ENCODE measurements around the gene PRLH. TPM values are rescaled to one million over a fixed set of nuclear protein-coding genes. Genes with fewer than 3 reads are reported as not detected.

Gene PRLH
- total and polyA plus RNA-seq, 2 of the 13 experiments (the other 11 are each of a cell fraction or from before 2014, with no cell fraction given), result not detected

DNA sequence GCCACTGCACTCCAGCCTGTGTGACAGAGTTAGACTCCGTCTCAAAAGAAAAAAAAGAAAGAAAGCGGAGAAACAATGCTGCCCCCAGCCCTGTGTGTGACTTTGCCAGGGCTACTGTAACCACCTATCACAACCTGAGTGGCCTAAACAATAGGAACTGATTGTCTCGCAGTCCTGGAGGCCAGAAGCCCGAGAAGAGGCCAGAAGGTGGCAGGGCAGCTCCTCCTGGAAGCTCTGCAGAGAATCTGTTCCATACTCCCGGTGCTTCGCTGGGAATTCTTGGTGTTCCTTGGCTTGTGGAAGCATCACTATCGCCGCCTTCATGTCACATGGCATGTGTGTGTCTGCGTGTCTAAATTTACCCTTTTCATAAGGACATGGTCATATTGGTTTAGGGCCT is 38.6 kb downstream of the PRLH start (continued):
- TF ChIP-seq MED13 (CRISPR knock-in tag; IDR thresholded peaks at IDR 0.05) (no peak), SAP130 (CRISPR knock-in tag; IDR thresholded peaks at IDR 0.05; ENCODE audit: low read depth) (no peak), PRDM4 (CRISPR knock-in tag; IDR thresholded peaks at IDR 0.05; ENCODE audit: borderline replicate concordance) (no peak), ZNF205 (CRISPR knock-in tag; IDR thresholded peaks at IDR 0.05) (no peak), GATAD1 (CRISPR knock-in tag; IDR thresholded peaks at IDR 0.05) (0 out of 2 replicates have a peak, but pooled peaks have one; percentile 33), CBX5 (CRISPR knock-in tag; IDR thresholded peaks at IDR 0.05; ENCODE audit: borderline replicate concordance) (no peak; the same call in 1 of the 2 replicates), TBX3 (IDR thresholded peaks at IDR 0.05; ENCODE audit: borderline replicate concordance) (no peak), ZNF770 (CRISPR knock-in tag; IDR thresholded peaks at IDR 0.05) (peak; percentile 44; the same call in 1 of the 2 replicates), PREB (CRISPR knock-in tag; IDR thresholded peaks at IDR 0.05) (no peak), BCL6 (CRISPR knock-in tag; IDR thresholded peaks at IDR 0.05) (peak; percentile 45; the same call in 1 of the 2 replicates), SUZ12 (IDR thresholded peaks at IDR 0.05; ENCODE audit: low read depth, low read length) (no peak), RXRB (CRISPR knock-in tag; IDR thresholded peaks at IDR 0.05; ENCODE audit: borderline replicate concordance) (peak; percentile 42; the same call in 1 of the 2 replicates), HOXA7 (CRISPR knock-in tag; IDR thresholded peaks at IDR 0.05) (no peak), RAD21 (CRISPR knock-in tag; IDR thresholded peaks at IDR 0.05) (peak; percentile 83), SIX1 (CRISPR knock-in tag; IDR thresholded peaks at IDR 0.05; ENCODE audit: borderline replicate concordance) (no peak), NCOA2 (CRISPR knock-in tag; IDR thresholded peaks at IDR 0.05) (no peak), CSRNP1 (CRISPR knock-in tag; IDR thresholded peaks at IDR 0.05) (no peak), ZFX (CRISPR knock-in tag; IDR thresholded peaks at IDR 0.05; ENCODE audit: low read depth) (peak; percentile 59; the same call in 1 of the 2 replicates), SRF (IDR thresholded peaks at IDR 0.05; ENCODE audit: low read depth, low read length) (no peak)
- TF ChIP-seq, protein P1, sequence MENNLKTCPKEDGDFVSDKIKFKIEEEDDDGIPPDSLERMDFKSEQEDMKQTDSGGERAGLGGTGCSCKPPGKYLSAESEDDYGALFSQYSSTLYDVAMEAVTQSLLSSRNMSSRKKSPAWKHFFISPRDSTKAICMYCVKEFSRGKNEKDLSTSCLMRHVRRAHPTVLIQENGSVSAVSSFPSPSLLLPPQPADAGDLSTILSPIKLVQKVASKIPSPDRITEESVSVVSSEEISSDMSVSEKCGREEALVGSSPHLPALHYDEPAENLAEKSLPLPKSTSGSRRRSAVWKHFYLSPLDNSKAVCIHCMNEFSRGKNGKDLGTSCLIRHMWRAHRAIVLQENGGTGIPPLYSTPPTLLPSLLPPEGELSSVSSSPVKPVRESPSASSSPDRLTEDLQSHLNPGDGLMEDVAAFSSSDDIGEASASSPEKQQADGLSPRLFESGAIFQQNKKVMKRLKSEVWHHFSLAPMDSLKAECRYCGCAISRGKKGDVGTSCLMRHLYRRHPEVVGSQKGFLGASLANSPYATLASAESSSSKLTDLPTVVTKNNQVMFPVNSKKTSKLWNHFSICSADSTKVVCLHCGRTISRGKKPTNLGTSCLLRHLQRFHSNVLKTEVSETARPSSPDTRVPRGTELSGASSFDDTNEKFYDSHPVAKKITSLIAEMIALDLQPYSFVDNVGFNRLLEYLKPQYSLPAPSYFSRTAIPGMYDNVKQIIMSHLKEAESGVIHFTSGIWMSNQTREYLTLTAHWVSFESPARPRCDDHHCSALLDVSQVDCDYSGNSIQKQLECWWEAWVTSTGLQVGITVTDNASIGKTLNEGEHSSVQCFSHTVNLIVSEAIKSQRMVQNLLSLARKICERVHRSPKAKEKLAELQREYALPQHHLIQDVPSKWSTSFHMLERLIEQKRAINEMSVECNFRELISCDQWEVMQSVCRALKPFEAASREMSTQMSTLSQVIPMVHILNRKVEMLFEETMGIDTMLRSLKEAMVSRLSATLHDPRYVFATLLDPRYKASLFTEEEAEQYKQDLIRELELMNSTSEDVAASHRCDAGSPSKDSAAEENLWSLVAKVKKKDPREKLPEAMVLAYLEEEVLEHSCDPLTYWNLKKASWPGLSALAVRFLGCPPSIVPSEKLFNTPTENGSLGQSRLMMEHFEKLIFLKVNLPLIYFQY (CRISPR knock-in tag; IDR thresholded peaks at IDR 0.05; ENCODE audit: borderline replicate concordance), result peak; percentile 22; the same call in 1 of the 2 replicates
